Hepatocyte (in vitro differentiated cells): ENCODE measurements around the gene BST2.

ENCODE experiments used
- EZH2 ChIP-seq: fragments of 200-600 bp; sonication (generic); IDR thresholded peaks from 2 replicates; pipeline ENCODE4 v1.6.1; 2016; ENCODE audit warnings: antibody characterized with exemption, mild to moderate bottlenecking, borderline replicate concordance
- EZH2phosphoT487 ChIP-seq: fragments of 200-600 bp; sonication (generic); IDR thresholded peaks from one replicate; pipeline ENCODE4 v1.6.1; 2018; ENCODE audit warnings: antibody characterized with exemption, mild to moderate bottlenecking, low read depth, moderate library complexity; ENCODE audit not compliant: unreplicated experiment, severe bottlenecking
- TF ChIP-seq, protein P1 (sequence below): fragments of 200-600 bp; sonication (generic); IDR thresholded peaks from 2 replicates; pipeline ENCODE4 v1.5.1; 2016; ENCODE audit warnings: antibody characterized with exemption, mild to moderate bottlenecking; ENCODE audit not compliant: poor library complexity

DNA sequence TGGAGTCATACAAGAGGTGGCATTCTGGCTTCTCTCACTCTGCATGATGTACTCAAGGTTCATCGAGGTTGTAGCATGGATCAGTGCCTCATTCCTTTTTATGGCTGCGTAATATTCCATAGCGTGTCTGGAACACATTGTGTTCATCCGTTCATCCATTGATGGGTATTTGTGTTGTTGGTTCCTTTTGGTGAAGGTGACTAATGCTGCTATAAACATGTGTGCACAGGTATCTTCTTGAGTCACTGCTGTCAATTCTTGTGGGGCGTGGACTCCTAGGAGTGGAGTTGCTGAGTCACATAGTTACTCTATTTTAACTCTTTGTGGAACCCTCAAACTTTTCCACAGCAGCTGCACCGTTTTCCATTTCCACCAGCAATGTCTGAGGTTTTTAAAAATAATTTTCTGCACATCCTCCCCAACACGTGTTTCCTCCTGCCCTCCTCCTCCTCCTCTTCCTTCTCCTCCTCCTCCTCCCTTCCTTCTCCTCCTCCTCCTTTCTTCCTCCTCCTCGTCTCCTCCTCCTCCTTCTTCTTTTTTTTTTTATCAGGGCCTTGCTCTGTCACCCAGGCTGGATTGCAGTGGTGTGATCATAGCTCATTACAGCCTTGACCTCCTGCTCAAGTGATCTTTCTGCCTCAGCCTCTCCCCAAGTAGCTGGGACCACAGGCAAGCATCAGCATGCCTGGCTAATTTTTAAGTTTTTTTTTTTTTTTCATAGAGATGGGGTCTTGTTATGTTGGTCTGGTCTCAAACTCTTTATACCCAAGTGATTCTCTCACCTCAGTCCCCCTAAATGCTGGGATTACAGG, 45.0 kb upstream of the BST2 start:
- TF ChIP-seq, protein P1, sequence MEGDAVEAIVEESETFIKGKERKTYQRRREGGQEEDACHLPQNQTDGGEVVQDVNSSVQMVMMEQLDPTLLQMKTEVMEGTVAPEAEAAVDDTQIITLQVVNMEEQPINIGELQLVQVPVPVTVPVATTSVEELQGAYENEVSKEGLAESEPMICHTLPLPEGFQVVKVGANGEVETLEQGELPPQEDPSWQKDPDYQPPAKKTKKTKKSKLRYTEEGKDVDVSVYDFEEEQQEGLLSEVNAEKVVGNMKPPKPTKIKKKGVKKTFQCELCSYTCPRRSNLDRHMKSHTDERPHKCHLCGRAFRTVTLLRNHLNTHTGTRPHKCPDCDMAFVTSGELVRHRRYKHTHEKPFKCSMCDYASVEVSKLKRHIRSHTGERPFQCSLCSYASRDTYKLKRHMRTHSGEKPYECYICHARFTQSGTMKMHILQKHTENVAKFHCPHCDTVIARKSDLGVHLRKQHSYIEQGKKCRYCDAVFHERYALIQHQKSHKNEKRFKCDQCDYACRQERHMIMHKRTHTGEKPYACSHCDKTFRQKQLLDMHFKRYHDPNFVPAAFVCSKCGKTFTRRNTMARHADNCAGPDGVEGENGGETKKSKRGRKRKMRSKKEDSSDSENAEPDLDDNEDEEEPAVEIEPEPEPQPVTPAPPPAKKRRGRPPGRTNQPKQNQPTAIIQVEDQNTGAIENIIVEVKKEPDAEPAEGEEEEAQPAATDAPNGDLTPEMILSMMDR, result no peak
- TF ChIP-seq EZH2 (no peak), EZH2phosphoT487 (no peak)
